ENCODE data around the gene STK32A. TPM values are rescaled to one million over a fixed set of nuclear protein-coding genes. Genes with fewer than 3 reads are reported as not detected.

Gene STK32A
- polyA plus RNA-seq, 2 of the 4 experiments (the other 2 are of a cell fraction) = 0.45 to 1.2 TPM

- Histone ChIP-seq H3K4me3 (no peak overlapping the region), H3K4me1 (peaks cover 32% of the 10 kb centered on the region), H3K9me3 (peaks cover 10% of the 10 kb centered on the region; the same call in 1 of the 3 replicates), H3K27ac (no peak overlapping the region), H3K4me2 (no peak overlapping the region)
- no peak for FAIRE-seq
- no peak for DNase-seq (ENCODE audit: low read depth in 1 of 2, low spot score in 1 of 2)
- no peak for TF ChIP-seq POLR2AphosphoS2 (conservative IDR thresholded peaks at IDR 0.05; ENCODE audit: low read length)
- TF ChIP-seq, protein P1, sequence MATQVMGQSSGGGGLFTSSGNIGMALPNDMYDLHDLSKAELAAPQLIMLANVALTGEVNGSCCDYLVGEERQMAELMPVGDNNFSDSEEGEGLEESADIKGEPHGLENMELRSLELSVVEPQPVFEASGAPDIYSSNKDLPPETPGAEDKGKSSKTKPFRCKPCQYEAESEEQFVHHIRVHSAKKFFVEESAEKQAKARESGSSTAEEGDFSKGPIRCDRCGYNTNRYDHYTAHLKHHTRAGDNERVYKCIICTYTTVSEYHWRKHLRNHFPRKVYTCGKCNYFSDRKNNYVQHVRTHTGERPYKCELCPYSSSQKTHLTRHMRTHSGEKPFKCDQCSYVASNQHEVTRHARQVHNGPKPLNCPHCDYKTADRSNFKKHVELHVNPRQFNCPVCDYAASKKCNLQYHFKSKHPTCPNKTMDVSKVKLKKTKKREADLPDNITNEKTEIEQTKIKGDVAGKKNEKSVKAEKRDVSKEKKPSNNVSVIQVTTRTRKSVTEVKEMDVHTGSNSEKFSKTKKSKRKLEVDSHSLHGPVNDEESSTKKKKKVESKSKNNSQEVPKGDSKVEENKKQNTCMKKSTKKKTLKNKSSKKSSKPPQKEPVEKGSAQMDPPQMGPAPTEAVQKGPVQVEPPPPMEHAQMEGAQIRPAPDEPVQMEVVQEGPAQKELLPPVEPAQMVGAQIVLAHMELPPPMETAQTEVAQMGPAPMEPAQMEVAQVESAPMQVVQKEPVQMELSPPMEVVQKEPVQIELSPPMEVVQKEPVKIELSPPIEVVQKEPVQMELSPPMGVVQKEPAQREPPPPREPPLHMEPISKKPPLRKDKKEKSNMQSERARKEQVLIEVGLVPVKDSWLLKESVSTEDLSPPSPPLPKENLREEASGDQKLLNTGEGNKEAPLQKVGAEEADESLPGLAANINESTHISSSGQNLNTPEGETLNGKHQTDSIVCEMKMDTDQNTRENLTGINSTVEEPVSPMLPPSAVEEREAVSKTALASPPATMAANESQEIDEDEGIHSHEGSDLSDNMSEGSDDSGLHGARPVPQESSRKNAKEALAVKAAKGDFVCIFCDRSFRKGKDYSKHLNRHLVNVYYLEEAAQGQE (IDR thresholded peaks at IDR 0.05) = no peak
- TF ChIP-seq PHF8 (IDR thresholded peaks at IDR 0.05; ENCODE audit: borderline replicate concordance, low read depth) = no peak
- TF ChIP-seq CBX8 (IDR thresholded peaks at IDR 0.05) = no peak
- TF ChIP-seq SREBF2 (IDR thresholded peaks at IDR 0.05) = no peak
- TF ChIP-seq, protein P2, sequence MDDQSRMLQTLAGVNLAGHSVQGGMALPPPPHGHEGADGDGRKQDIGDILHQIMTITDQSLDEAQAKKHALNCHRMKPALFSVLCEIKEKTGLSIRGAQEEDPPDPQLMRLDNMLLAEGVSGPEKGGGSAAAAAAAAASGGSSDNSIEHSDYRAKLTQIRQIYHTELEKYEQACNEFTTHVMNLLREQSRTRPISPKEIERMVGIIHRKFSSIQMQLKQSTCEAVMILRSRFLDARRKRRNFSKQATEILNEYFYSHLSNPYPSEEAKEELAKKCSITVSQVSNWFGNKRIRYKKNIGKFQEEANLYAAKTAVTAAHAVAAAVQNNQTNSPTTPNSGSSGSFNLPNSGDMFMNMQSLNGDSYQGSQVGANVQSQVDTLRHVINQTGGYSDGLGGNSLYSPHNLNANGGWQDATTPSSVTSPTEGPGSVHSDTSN (IDR thresholded peaks at IDR 0.05) = no peak
- TF ChIP-seq EHF (CRISPR knock-in tag; IDR thresholded peaks at IDR 0.05) = no peak
- TF ChIP-seq HOXA7 (CRISPR knock-in tag; IDR thresholded peaks at IDR 0.05) = no peak
- no peak for TF ChIP-seq ZFP36 (IDR thresholded peaks at IDR 0.05; ENCODE audit: borderline replicate concordance, partially characterized antibody)
- TF ChIP-seq RAD21 (conservative IDR thresholded peaks at IDR 0.05 in 1 of 2, IDR thresholded peaks at IDR 0.05 in 1 of 2) = no peak
- no peak for TF ChIP-seq JUN (IDR thresholded peaks at IDR 0.05)
- ChIA-PET CTCF (no interaction called here), POLR2A (no interaction called here)
- ATAC-seq = no peak
Observed at GRCh38 chr5:147306351-147306750, 71.5 kb downstream of the STK32A start.

- WGBS (ENCODE audit: missing lambda C conversion rate) = 43% methylated on average over 4 of the region's 4 CpGs
- ChIA-PET CTCF (interaction anchor here (0.9 kb wide), 1 partner anchor 52 kb away, joined by 3 read pairs; no protein-coding TSS in a partner anchor), POLR2A (no interaction called here)
- Histone ChIP-seq H3K27ac (no peak overlapping the region), H3K9me3 (peaks cover 10% of the 10 kb centered on the region; the same call in 1 of the 3 replicates), H3K4me1 (peaks cover 32% of the 10 kb centered on the region), H3K4me3 (no peak overlapping the region), H3K4me2 (no peak overlapping the region)
- no peak for TF ChIP-seq RFX5 (IDR thresholded peaks at IDR 0.05)
- TF ChIP-seq NPAS2 (CRISPR knock-in tag; IDR thresholded peaks at IDR 0.05; ENCODE audit: borderline replicate concordance) = no peak
- no peak for TF ChIP-seq CBX8 (IDR thresholded peaks at IDR 0.05)
- TF ChIP-seq, protein P3, sequence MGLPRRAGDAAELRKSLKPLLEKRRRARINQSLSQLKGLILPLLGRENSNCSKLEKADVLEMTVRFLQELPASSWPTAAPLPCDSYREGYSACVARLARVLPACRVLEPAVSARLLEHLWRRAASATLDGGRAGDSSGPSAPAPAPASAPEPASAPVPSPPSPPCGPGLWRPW (IDR thresholded peaks at IDR 0.05) = no peak
- TF ChIP-seq, protein P1 (IDR thresholded peaks at IDR 0.05) = no peak
- TF ChIP-seq EHMT2 (IDR thresholded peaks at IDR 0.05; ENCODE audit: low read depth) = no peak
- TF ChIP-seq, protein P4, sequence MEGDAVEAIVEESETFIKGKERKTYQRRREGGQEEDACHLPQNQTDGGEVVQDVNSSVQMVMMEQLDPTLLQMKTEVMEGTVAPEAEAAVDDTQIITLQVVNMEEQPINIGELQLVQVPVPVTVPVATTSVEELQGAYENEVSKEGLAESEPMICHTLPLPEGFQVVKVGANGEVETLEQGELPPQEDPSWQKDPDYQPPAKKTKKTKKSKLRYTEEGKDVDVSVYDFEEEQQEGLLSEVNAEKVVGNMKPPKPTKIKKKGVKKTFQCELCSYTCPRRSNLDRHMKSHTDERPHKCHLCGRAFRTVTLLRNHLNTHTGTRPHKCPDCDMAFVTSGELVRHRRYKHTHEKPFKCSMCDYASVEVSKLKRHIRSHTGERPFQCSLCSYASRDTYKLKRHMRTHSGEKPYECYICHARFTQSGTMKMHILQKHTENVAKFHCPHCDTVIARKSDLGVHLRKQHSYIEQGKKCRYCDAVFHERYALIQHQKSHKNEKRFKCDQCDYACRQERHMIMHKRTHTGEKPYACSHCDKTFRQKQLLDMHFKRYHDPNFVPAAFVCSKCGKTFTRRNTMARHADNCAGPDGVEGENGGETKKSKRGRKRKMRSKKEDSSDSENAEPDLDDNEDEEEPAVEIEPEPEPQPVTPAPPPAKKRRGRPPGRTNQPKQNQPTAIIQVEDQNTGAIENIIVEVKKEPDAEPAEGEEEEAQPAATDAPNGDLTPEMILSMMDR (IDR thresholded peaks at IDR 0.05) = no peak
- TF ChIP-seq TFCP2L1 (CRISPR knock-in tag; IDR thresholded peaks at IDR 0.05) = no peak
- TF ChIP-seq CHD2 (IDR thresholded peaks at IDR 0.05; ENCODE audit: low read length, partially characterized antibody) = no peak
- no peak for TF ChIP-seq ZSCAN20 (CRISPR knock-in tag; IDR thresholded peaks at IDR 0.05)
- no peak for TF ChIP-seq E2F6 (IDR thresholded peaks at IDR 0.05; ENCODE audit: borderline replicate concordance, low read depth)
- ATAC-seq (no peak), DNase-seq (ENCODE audit: low read depth in 1 of 2, low spot score in 1 of 2) (no peak), FAIRE-seq (no peak)
Observed at GRCh38 chr5:147307170-147307569, 72.3 kb downstream of the STK32A start.

Measured in A549 (cell line).